Stimulated activated CD4-positive, alpha-beta T cell treated with anti-CD3 and anti-CD28 coated beads, Interleukin-4, amount 100 ng/mL, for 1 hour (primary cell): ENCODE results near the gene WBP1.
"Not testable (repeated sequence)": the region's sequence is repeated elsewhere in the genome, so short reads cannot be mapped to it uniquely, and the experiment has no call there.

Experiments used
- DNase-seq: peaks from one replicate; pipeline ENCODE4 v3.0.0-alpha.2; 2020

WBP1 gene

GRCh38 chr2:74458132-74458937 is at the start of gene WBP1:
TSS of gene WBP1 (plus strand) at chr2:74458438. CDS start at chr2:74458603, 165 bp downstream.
- DNase-seq, result peak; percentile 97

- no peak for DNase-seq
These were observed 45.1 kb upstream of the WBP1 start for GRCh38 chr2:74413001-74413698.

GRCh38 chr2:74414441-74414840 is 43.8 kb upstream of the WBP1 start:
- no peak for DNase-seq

- DNase-seq, result peak; percentile 21
These were observed 43.1 kb upstream of the WBP1 start for GRCh38 chr2:74414881-74415761.

- DNase-seq, result no peak
These were observed 42.4 kb upstream of the WBP1 start for GRCh38 chr2:74415762-74416395.

- DNase-seq, result no peak
These were observed 41.5 kb upstream of the WBP1 start for GRCh38 chr2:74416778-74417177.

- DNase-seq, result no peak
These were observed 41.0 kb upstream of the WBP1 start for GRCh38 chr2:74417197-74417596.

GRCh38 chr2:74417763-74418162 is 40.5 kb upstream of the WBP1 start:
- DNase-seq, result no peak

GRCh38 chr2:74418312-74418711 is 39.9 kb upstream of the WBP1 start:
- no peak for DNase-seq

- DNase-seq, result no peak
These were observed 38.9 kb upstream of the WBP1 start for GRCh38 chr2:74419345-74419744.

- DNase-seq, result no peak
These were observed 38.2 kb upstream of the WBP1 start for GRCh38 chr2:74420006-74420405.

GRCh38 chr2:74420443-74421103 is 37.7 kb upstream of the WBP1 start:
- not testable (repeated sequence) for DNase-seq

GRCh38 chr2:74421221-74421870 is 36.9 kb upstream of the WBP1 start, which contains the start of the genes C2orf81 and WDR54:
TSS of gene C2orf81 (minus strand) at chr2:74421619. CDS start at chr2:74421560, 59 bp downstream.
TSS of gene WDR54 (plus strand) at chr2:74421730. CDS start at chr2:74422154, 424 bp downstream.
- DNase-seq, result peak; percentile 95

- DNase-seq, result no peak
These were observed 34.8 kb upstream of the WBP1 start for GRCh38 chr2:74423231-74424095.

GRCh38 chr2:74424139-74424992 is 33.9 kb upstream of the WBP1 start:
- no peak for DNase-seq

GRCh38 chr2:74424995-74425406 is 33.2 kb upstream of the WBP1 start:
- DNase-seq, result no peak

GRCh38 chr2:74425523-74425922 is 32.7 kb upstream of the WBP1 start:
- DNase-seq, result no peak

- no peak for DNase-seq
These were observed 32.0 kb upstream of the WBP1 start for GRCh38 chr2:74426181-74426758.

GRCh38 chr2:74427551-74427950 is 30.7 kb upstream of the WBP1 start:
- no peak for DNase-seq
